Prostate gland (tissue), 2 donors: ENCODE results near the gene PRRT1B. TPM values are rescaled to one million over a fixed set of nuclear protein-coding genes. Genes with fewer than 3 reads are reported as not detected.

Experiments used
- DNase-seq: peaks from one replicate; pipeline ENCODE4 v3.0.0-alpha.2; 2019; ENCODE audit warnings: low spot score
- H3K27ac ChIP-seq, 2 donors: fragments of 200-600 bp; sonication (generic); 2 replicates each; pipeline ENCODE4 v1.5.1; 2017 to 2019
- H3K27me3 ChIP-seq: fragments of 200-600 bp; sonication (generic); replicated peaks from 2 replicates; pipeline ENCODE4 v1.5.1; 2019; ENCODE audit not compliant: insufficient read depth
- H3K36me3 ChIP-seq, 2 donors: fragments of 200-600 bp; sonication (generic); 1 replicate in 1 of 2; 2 replicates in 1 of 2; pipeline versions ENCODE4 v1.5.1 to v1.8.1; 2017 to 2019
- H3K4me1 ChIP-seq: fragments of 200-600 bp; sonication (generic); replicated peaks from 2 replicates; pipeline ENCODE4 v1.5.1; 2019
- H3K4me3 ChIP-seq, 2 donors: fragments of 200-600 bp; sonication (generic); 2 replicates each; pipeline ENCODE4 v1.5.1; 2017 to 2019
- H3K9me3 ChIP-seq: fragments of 200-600 bp; sonication (generic); 2 replicates; pipeline ENCODE4 v1.5.1; 2017
- CTCF ChIP-seq, 4 experiments: fragments of 200-600 bp in 2 of 4; fragments of 450-650 bp in 2 of 4; sonication (generic) in 2 of 4; IDR thresholded peaks; 1 replicate in 3 of 4; 2 replicates in 1 of 4; pipeline ENCODE4 v1.5.1; 2016 to 2019; ENCODE audit warnings: antibody characterized with exemption in 4 of 4, mild to moderate bottlenecking in 2 of 4, moderate library complexity in 2 of 4
- POLR2A ChIP-seq: fragments of 450-650 bp; IDR thresholded peaks from one replicate; pipeline ENCODE4 v1.6.1; 2016; ENCODE audit warnings: antibody characterized with exemption, mild to moderate bottlenecking
- POLR2AphosphoS5 ChIP-seq: sonication (generic); formaldehyde crosslinking; IDR thresholded peaks from one replicate; pipeline ENCODE4 v1.6.1; 2017; ENCODE audit warnings: antibody characterized with exemption
- WGBS: methylation state at CpG from one replicate; pipeline ENCODE4 v1.1.5; 2018; 5-methylcytosine and 5-hydroxymethylcytosine counted together
- intact Hi-C: fragments of 100-400 bp; cut with DNase I; formaldehyde crosslinking; loops from one replicate; pipeline ENCODE4 v1.14.2; 2022
- total RNA-seq, 2 donors: library from RNA; depleted of rRNA; stranded (reverse); fragments of >200 nt; gene quantifications; one replicate each; pipeline ENCODE4 v1.1.0, GENCODE V29; 2016

PRRT1B gene
- total RNA-seq, 2 donors from 2014 or later, result 3.7 to 25.4 TPM

- H3K36me3 ChIP-seq, result peaks cover 6 to 9% of the 10 kb centered on the region in 2 donors
- no peak overlapping the region for H3K4me3 ChIP-seq
- DNase-seq, result no peak
- 93% methylated on average over 23 of the region's 23 CpGs for WGBS
- no peak for TF ChIP-seq POLR2AphosphoS5
- TF ChIP-seq POLR2A, result no peak
- TF ChIP-seq CTCF (IDR thresholded peaks at IDR 0.05), result no peak
- H3K27ac ChIP-seq, result no peak overlapping the region
- intact Hi-C loops, result no loop called here
- H3K27me3 ChIP-seq, result no peaks in the 10 kb centered on the region
- H3K4me1 ChIP-seq, result no peaks in the 10 kb centered on the region
- H3K9me3 ChIP-seq, result no peaks in the 10 kb centered on the region
Measured at GRCh38 chr9:131575946-131576853, 30.9 kb downstream of the PRRT1B start.

- intact Hi-C loops, result no loop called here
- Histone ChIP-seq H3K36me3 (peaks cover 9 to 11% of the 10 kb centered on the region in 2 donors), H3K4me3 (no peak overlapping the region), H3K9me3 (no peaks in the 10 kb centered on the region), H3K4me1 (no peaks in the 10 kb centered on the region), H3K27ac (no peak overlapping the region), H3K27me3 (no peaks in the 10 kb centered on the region)
- TF ChIP-seq POLR2AphosphoS5 (no peak), POLR2A (no peak), CTCF (IDR thresholded peaks at IDR 0.05) (no peak)
- WGBS, result 85% methylated on average over 25 of the region's 25 CpGs
- no peak for DNase-seq
Measured at GRCh38 chr9:131577005-131578000, 32.0 kb downstream of the PRRT1B start.

GRCh38 chr9:131578021-131578420 is 32.7 kb downstream of the PRRT1B start:
- intact Hi-C loops, result no loop called here
- peaks cover 9 to 11% of the 10 kb centered on the region in 2 donors for H3K36me3 ChIP-seq
- 83% methylated on average over 10 of the region's 13 CpGs for WGBS

More at GRCh38 chr9:131578021-131578420, 32.7 kb downstream of the PRRT1B start:
- Histone ChIP-seq H3K4me1 (no peaks in the 10 kb centered on the region), H3K9me3 (no peaks in the 10 kb centered on the region), H3K27ac (no peak overlapping the region), H3K27me3 (no peaks in the 10 kb centered on the region), H3K4me3 (no peak overlapping the region)
- no peak for DNase-seq
- TF ChIP-seq POLR2AphosphoS5, result no peak
- no peak for TF ChIP-seq CTCF (IDR thresholded peaks at IDR 0.05)
- TF ChIP-seq POLR2A, result no peak
